HepG2 (cell line): ENCODE measurements around the gene TRIM43. TPM values are rescaled to one million over a fixed set of nuclear protein-coding genes. Genes with fewer than 3 reads are reported as not detected.

Source experiments
- ATAC-seq: fragments of 200-7000 bp; cut with Tn5 transposase; 3 replicates; pipeline ENCODE4 v1.9.1; 2020; ENCODE audit warnings: mild to moderate bottlenecking, moderate library complexity
- BruUV-seq: library from RNA; stranded (reverse); fragments of 400-500 nt; replicated peaks from 2 replicates; lab custom pipeline; 2021; lab: Mats Ljungman, UMichigan
- CTCF ChIA-PET: fragments of 300-600 bp; formaldehyde crosslinking; extraction: SDS; loops from one replicate; lab custom pipeline; 2021; ENCODE audit warnings: low total read pairs, inconsistent platforms, low intra/inter-chr PET ratio; lab: Yijun Ruan, JAX
- POLR2A ChIA-PET: fragments of 350-600 bp; sonication (Branson Sonifier 250); formaldehyde crosslinking; loops from one replicate; lab custom pipeline; 2020; ENCODE audit warnings: antibody characterized with exemption, inconsistent platforms; lab: Yijun Ruan, JAX
- DNase-seq: peaks from one replicate; pipeline ENCODE4 v3.0.0-alpha.2; 2015; ENCODE audit warnings: low spot score
- FAIRE-seq: peaks from 3 replicates; lab custom pipeline; 2011; peaks lifted over from hg19 to GRCh38; lab: Jason Lieb, UNC
- H2AFZ ChIP-seq: one replicate; pipeline ENCODE4 v1.6.1; 2011; ENCODE audit warnings: low read length, inconsistent platforms
- H3K27ac ChIP-seq: fragments of 300-600 bp; 3 replicates; pipeline ENCODE4 v1.8.0; 2011; ENCODE audit warnings: mixed run types, mild to moderate bottlenecking, mixed read lengths, low read length, inconsistent platforms; ENCODE audit not compliant: insufficient read depth; ENCODE audit errors: extremely low read length
- H3K27me3 ChIP-seq, 2 experiments: fragments of 200-600 bp in 1 of 2; 2 replicates in 1 of 2; 3 replicates in 1 of 2; pipeline versions ENCODE4 v1.6.0 to v1.8.0; 2011; ENCODE audit warnings: low read length in 2 of 2, mild to moderate bottlenecking in 2 of 2, moderate library complexity in 2 of 2, inconsistent platforms in 1 of 2; ENCODE audit not compliant: insufficient read depth in 2 of 2, control insufficient read depth in 1 of 2
- H3K36me3 ChIP-seq, 2 experiments: fragments of 200-600 bp in 1 of 2; replicated peaks in 1 of 2; 2 replicates in 1 of 2; 3 replicates in 1 of 2; pipeline versions ENCODE4 v1.5.1 to v1.8.0; 2011; ENCODE audit warnings: low read length in 2 of 2, inconsistent platforms in 1 of 2; ENCODE audit not compliant: insufficient read depth in 2 of 2, control insufficient read depth in 1 of 2
- H3K4me1 ChIP-seq: 2 replicates; pipeline ENCODE4 v1.5.1; 2012; ENCODE audit warnings: low read length, inconsistent platforms; ENCODE audit not compliant: insufficient read depth
- H3K4me2 ChIP-seq: 2 replicates; pipeline ENCODE4 v1.6.0; 2011; ENCODE audit warnings: low read depth, low read length, inconsistent platforms
- H3K4me3 ChIP-seq, 3 experiments: fragments of 200-600 bp in 1 of 3; sonication (generic), shearing (Covaris generic) in 1 of 3; replicated peaks in 1 of 3; 2 replicates each; pipeline ENCODE4 v1.5.1; 2011 to 2016; ENCODE audit warnings: low read length in 3 of 3, inconsistent platforms in 2 of 3, low read depth in 2 of 3, mild to moderate bottlenecking in 2 of 3, control low read depth in 1 of 3, mixed read lengths in 1 of 3; ENCODE audit not compliant: insufficient read depth in 1 of 3
- H3K79me2 ChIP-seq: one replicate; pipeline ENCODE4 v1.6.1; 2011; ENCODE audit warnings: low read length, inconsistent platforms; ENCODE audit not compliant: insufficient read depth
- H3K9ac ChIP-seq: 2 replicates; pipeline ENCODE4 v1.6.0; 2011; ENCODE audit warnings: mild to moderate bottlenecking, low read depth, low read length, inconsistent platforms; ENCODE audit not compliant: insufficient read depth
- H3K9me3 ChIP-seq: 2 replicates; pipeline ENCODE4 v1.5.1; 2012; ENCODE audit warnings: mild to moderate bottlenecking, low read length
- H4K20me1 ChIP-seq: 2 replicates; pipeline ENCODE4 v1.6.0; 2011; ENCODE audit warnings: inconsistent platforms, mild to moderate bottlenecking, low read length, moderate library complexity; ENCODE audit not compliant: insufficient read depth
- ARHGAP35 ChIP-seq: sonication (generic); formaldehyde crosslinking; IDR thresholded peaks from 2 replicates; pipeline ENCODE4 v1.9.0; 2022; ENCODE audit warnings: mild to moderate bottlenecking, inconsistent platforms, moderate library complexity, missing genetic modification reagents, borderline replicate concordance
- ISX ChIP-seq: sonication (generic); formaldehyde crosslinking; conservative IDR thresholded peaks from 2 replicates; pipeline ENCODE4 v1.5.0; 2020; ENCODE audit warnings: missing genetic modification reagents
- MAFF ChIP-seq: IDR thresholded peaks from 2 replicates; pipeline ENCODE4 v1.6.1; 2011; ENCODE audit warnings: low read depth, low read length, improper control_type of control experiment
- MAFK ChIP-seq, 2 experiments: IDR thresholded peaks in 1 of 2; conservative IDR thresholded peaks in 1 of 2; 2 replicates each; pipeline ENCODE4 v1.6.1; 2011; ENCODE audit warnings: improper control_type of control experiment in 2 of 2, low read length in 2 of 2
- PHF8 ChIP-seq: sonication (generic); formaldehyde crosslinking; IDR thresholded peaks from 2 replicates; pipeline ENCODE4 v1.5.0; 2020; ENCODE audit warnings: missing genetic modification reagents
- in situ Hi-C: cut with HindIII; loops from 2 replicates; pipeline ENCODE4 v1.10.0; 2017; ENCODE audit warnings: low pct_unique_long_range_greater_than_20kb; ENCODE audit not compliant: extremely low pct_ligation_motif_present
- intact Hi-C: fragments of 100-400 bp; cut with micrococcal nuclease; formaldehyde crosslinking; loops from one replicate; pipeline ENCODE4 v1.10.0; 2022; ENCODE audit not compliant: unreplicated experiment
- polyA plus RNA-seq, 8 experiments: library from polyadenylated mRNA; depleted of rRNA in 3 of 8; stranded (reverse) in 7 of 8; unstranded in 1 of 8; fragments of >200 nt; fragmentation: Illumina TruSeq in 4 of 8; extraction: Trizol in 4 of 8; gene quantifications; 2 replicates each; pipeline versions ENCODE4 v1.2.1 to v1.2.3, GENCODE V29; 2011 to 2016; ENCODE audit warnings: low read depth in 4 of 8, missing spikeins in 1 of 8, mixed read lengths in 1 of 8; ENCODE audit not compliant: insufficient read depth in 1 of 8
- total RNA-seq, 5 experiments: library from RNA; depleted of rRNA; stranded (reverse); fragments of >200 nt; fragmentation: Illumina TruSeq; extraction: Trizol; gene quantifications; 2 replicates each; pipeline ENCODE4 v1.2.3, GENCODE V29; 2016; ENCODE audit warnings: low read depth in 1 of 5
- TF ChIP-seq, protein P1 (sequence below): sonication (generic); formaldehyde crosslinking; IDR thresholded peaks from 2 replicates; pipeline ENCODE4 v1.5.0; 2020; ENCODE audit warnings: mild to moderate bottlenecking, missing genetic modification reagents
- TF ChIP-seq, protein P2 (sequence below): sonication (generic); formaldehyde crosslinking; IDR thresholded peaks from 2 replicates; pipeline ENCODE4 v1.4.0; 2020; ENCODE audit warnings: missing genetic modification reagents, borderline replicate concordance

Gene TRIM43
- total and polyA plus RNA-seq, 2 of the 13 experiments (the other 11 are each of a cell fraction or from before 2014, with no cell fraction given), result not detected

DNA sequence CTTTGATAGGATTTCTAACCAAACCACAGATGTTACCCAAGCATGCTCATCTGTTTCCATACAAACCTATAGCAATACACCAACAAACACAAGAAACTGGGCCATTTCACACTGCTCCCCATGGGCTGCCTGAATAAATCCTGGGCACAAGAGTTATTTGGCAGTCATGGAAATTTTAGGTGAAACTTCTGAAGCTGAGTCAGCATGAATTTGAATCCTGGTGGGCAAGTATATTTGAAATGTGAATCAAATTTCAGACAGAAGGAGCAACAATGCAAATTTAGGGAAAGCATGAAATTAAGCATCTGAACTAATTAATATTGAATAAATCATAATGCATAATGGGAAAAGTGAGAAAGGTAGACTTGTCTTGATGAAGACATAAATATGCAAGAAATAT lies 15.9 kb upstream of the TRIM43 start:
- BruUV-seq, result no TSS peak
- no peaks in the 10 kb centered on the region for H3K36me3 ChIP-seq
- CTCF ChIA-PET, result no interaction called here
- H3K79me2 ChIP-seq, result no peaks in the 10 kb centered on the region
- H3K4me3 ChIP-seq, result no peak overlapping the region
- H3K27me3 ChIP-seq, result no peaks in the 10 kb centered on the region
- TF ChIP-seq, protein P1, sequence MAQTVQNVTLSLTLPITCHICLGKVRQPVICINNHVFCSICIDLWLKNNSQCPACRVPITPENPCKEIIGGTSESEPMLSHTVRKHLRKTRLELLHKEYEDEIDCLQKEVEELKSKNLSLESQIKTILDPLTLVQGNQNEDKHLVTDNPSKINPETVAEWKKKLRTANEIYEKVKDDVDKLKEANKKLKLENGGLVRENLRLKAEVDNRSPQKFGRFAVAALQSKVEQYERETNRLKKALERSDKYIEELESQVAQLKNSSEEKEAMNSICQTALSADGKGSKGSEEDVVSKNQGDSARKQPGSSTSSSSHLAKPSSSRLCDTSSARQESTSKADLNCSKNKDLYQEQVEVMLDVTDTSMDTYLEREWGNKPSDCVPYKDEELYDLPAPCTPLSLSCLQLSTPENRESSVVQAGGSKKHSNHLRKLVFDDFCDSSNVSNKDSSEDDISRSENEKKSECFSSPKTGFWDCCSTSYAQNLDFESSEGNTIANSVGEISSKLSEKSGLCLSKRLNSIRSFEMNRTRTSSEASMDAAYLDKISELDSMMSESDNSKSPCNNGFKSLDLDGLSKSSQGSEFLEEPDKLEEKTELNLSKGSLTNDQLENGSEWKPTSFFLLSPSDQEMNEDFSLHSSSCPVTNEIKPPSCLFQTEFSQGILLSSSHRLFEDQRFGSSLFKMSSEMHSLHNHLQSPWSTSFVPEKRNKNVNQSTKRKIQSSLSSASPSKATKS (CRISPR knock-in tag), result no peak
- TF ChIP-seq MAFF (peak; percentile 85), ISX (CRISPR knock-in tag) (no peak), MAFK (conservative IDR thresholded peaks at IDR 0.05 in 1 of 2, IDR thresholded peaks at IDR 0.05 in 1 of 2; ENCODE audit: low read length in 2 of 2) (peak; percentile 86 to 92), ARHGAP35 (CRISPR knock-in tag) (no peak), PHF8 (CRISPR knock-in tag) (no peak)
- TF ChIP-seq, protein P2, sequence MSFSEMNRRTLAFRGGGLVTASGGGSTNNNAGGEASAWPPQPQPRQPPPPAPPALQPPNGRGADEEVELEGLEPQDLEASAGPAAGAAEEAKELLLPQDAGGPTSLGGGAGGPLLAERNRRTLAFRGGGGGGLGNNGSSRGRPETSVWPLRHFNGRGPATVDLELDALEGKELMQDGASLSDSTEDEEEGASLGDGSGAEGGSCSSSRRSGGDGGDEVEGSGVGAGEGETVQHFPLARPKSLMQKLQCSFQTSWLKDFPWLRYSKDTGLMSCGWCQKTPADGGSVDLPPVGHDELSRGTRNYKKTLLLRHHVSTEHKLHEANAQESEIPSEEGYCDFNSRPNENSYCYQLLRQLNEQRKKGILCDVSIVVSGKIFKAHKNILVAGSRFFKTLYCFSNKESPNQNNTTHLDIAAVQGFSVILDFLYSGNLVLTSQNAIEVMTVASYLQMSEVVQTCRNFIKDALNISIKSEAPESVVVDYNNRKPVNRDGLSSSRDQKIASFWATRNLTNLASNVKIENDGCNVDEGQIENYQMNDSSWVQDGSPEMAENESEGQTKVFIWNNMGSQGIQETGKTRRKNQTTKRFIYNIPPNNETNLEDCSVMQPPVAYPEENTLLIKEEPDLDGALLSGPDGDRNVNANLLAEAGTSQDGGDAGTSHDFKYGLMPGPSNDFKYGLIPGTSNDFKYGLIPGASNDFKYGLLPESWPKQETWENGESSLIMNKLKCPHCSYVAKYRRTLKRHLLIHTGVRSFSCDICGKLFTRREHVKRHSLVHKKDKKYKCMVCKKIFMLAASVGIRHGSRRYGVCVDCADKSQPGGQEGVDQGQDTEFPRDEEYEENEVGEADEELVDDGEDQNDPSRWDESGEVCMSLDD (CRISPR knock-in tag), result no peak
- H3K9ac ChIP-seq, result no peak overlapping the region
- DNase-seq (no peak), FAIRE-seq (no peak), ATAC-seq (no peak)
- POLR2A ChIA-PET, result no interaction called here
- intact Hi-C loops, result no loop called here
- H4K20me1 ChIP-seq, result no peaks in the 10 kb centered on the region
- H2AFZ ChIP-seq, result no peak overlapping the region
- H3K9me3 ChIP-seq, result no peaks in the 10 kb centered on the region
- H3K27ac ChIP-seq, result no peak overlapping the region
- no peaks in the 10 kb centered on the region for H3K4me1 ChIP-seq
- in situ Hi-C loops, result no loop called here
- H3K4me2 ChIP-seq, result no peak overlapping the region
